Measurements from ENCODE around the gene SLC8B1.
A peak's percentile ranks its signal among the peaks of the same experiment; 100 is the strongest.

The SLC8B1 gene

GRCh38 chr12:113334786-113335539 lies at the start of gene SLC8B1:
Gene SLC8B1, minus strand, starts transcription at chr12:113335109. Its CDS starts 2,231 bp downstream, at chr12:113332878.
- FAIRE-seq (peak; percentile 44), DNase-seq (ENCODE audit: insufficient read length, low spot score) (peak; percentile 89)

GRCh38 chr12:113382206-113382605 lies 47.3 kb upstream of the SLC8B1 start:
- FAIRE-seq: no peak
- DNase-seq (ENCODE audit: insufficient read length, low spot score): no peak

DNA sequence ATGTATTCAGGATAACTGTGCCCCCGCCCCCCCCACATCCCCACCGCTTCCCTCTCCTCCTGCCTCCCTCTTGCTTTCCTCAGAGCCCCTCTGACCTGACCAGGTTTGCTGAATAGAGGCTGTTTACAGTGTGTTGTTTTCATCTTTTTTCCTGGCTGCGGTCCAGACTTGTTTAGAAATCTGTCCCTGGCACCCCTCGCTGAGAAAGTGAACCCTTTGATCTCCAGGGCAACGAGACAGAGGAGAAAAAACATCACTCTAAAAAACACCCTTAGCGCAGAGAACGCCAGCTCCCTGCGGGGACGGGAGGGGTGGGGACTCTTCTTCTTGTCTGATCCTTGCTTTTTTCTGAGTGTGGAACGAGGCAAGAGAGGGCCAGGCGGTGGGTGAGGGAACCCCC lies 46.3 kb upstream of the SLC8B1 start:
- no peak for DNase-seq (ENCODE audit: insufficient read length, low spot score)
- FAIRE-seq: no peak

DNA sequence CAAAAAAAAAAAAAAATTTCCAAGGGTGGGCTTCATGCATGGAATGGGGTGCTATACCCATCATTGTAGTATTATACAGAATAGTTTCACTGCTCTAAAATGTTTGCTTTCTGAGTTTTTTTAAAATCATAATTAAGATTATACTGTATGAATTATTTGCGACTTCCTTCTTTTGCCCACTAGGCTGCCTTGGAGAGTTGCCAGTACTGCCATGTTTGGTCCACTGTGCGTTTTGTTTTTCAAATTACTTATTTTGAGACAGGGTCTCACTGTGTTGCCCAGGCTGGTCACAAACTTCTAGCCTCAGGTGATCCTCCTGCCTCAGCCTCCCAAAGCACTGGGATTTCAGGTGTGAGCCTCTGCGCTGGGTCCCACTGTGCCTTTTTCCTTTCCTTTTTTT lies 43.4 kb upstream of the SLC8B1 start:
- no peak for DNase-seq (ENCODE audit: insufficient read length, low spot score)
- no peak for FAIRE-seq

GRCh38 chr12:113374823-113375428 lies 40.0 kb upstream of the SLC8B1 start:
- DNase-seq (ENCODE audit: insufficient read length, low spot score) (no peak), FAIRE-seq (no peak)

DNA sequence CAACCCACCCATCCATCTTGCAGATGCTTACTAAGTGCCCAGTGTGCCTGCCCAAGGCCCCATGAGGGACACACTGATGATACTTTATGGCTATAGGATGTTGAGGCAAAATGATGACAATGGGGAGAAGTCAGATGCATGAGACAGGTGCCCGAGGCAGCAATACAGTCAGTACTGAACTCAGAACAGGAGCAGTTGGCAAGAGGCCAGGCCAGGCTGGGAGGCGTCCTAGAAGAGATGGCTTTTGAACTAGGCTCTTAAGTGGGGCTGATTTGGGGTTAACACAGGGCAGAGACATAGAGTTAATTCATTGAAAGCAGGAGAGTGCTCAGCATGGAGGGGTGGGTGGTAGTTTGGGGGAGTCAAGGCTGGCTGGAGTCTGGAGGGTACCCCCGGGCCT lies 39.1 kb upstream of the SLC8B1 start:
- DNase-seq (ENCODE audit: insufficient read length, low spot score) (no peak), FAIRE-seq (no peak)

- no peak for DNase-seq (ENCODE audit: insufficient read length, low spot score)
- peak; percentile 83 for FAIRE-seq
Observed at GRCh38 chr12:113373440-113373839, 38.5 kb upstream of the SLC8B1 start.

- FAIRE-seq (no peak), DNase-seq (ENCODE audit: insufficient read length, low spot score) (no peak)
Observed at GRCh38 chr12:113372371-113372770, 37.5 kb upstream of the SLC8B1 start.

- DNase-seq (ENCODE audit: insufficient read length, low spot score): no peak
- no peak for FAIRE-seq
Observed at GRCh38 chr12:113371808-113372207, 36.9 kb upstream of the SLC8B1 start.

DNA sequence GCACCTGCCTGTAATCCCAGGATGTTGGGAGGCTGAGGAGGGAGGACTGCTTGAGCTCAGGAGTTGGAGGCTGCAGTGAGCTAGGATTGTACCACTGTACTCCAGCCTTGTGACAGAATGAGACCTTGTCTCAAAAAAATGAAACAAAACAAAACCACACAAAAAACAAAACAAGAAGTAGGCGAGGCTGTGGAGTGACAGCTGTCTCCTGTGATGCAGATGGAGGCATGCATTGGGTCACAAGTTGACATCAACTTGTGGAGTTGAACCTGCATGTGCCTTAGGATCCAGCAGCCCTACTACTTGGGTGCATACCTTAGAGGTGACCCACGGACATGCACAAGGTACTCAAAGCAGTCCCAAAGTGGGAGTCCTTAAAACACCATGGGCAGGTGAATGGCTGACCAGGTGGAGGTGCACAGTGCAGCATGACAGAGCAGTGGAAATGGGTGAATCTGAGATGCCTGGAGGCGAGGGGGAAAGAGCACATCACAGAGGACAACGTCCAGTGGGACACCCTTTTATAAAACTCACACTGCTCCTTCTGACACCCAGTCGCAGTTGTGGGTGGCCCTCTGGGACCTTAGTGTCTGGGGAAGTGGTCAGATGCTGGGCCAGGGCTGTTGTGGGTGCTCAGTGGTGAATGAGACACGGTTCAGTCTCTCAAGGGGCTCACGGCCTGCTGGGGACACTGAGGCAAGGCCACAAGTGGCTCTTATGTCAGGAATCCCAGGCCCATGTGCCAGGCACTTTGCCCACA lies 36.2 kb upstream of the SLC8B1 start:
- DNase-seq (ENCODE audit: insufficient read length, low spot score) (no peak), FAIRE-seq (no peak)

DNA sequence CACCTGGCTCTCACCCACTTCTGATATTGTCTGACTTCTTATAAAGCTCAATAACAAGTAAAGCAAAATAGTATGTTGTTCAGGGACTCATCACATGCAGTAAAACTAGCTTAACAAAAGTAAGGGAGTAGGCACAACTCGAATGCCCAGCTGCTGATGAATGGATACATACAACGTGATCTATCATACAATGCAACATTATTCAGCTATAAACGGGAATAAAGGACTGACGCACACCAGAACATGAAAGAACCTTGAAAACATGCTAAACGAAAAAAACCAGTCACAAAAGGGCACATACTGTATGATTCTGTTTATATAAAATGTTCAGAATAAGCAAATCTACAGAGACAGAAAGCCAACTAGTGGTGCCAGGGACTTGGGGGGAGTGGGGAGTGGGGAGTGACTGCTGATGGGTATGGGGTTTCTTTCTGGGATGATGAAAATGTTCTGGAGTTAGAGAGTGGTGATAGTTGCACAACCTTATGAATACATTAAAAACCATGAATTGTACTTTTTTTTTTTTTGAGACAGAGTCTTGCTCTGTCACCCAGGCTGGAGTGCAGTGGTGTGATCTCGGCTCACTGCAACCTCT lies 34.6 kb upstream of the SLC8B1 start:
- no peak for DNase-seq (ENCODE audit: insufficient read length, low spot score)
- FAIRE-seq: no peak

GRCh38 chr12:113368331-113368730 lies 33.4 kb upstream of the SLC8B1 start:
- FAIRE-seq (no peak), DNase-seq (ENCODE audit: insufficient read length, low spot score) (no peak)

GRCh38 chr12:113366827-113367226 lies 31.9 kb upstream of the SLC8B1 start:
- DNase-seq (ENCODE audit: insufficient read length, low spot score) (no peak), FAIRE-seq (no peak)

DNA sequence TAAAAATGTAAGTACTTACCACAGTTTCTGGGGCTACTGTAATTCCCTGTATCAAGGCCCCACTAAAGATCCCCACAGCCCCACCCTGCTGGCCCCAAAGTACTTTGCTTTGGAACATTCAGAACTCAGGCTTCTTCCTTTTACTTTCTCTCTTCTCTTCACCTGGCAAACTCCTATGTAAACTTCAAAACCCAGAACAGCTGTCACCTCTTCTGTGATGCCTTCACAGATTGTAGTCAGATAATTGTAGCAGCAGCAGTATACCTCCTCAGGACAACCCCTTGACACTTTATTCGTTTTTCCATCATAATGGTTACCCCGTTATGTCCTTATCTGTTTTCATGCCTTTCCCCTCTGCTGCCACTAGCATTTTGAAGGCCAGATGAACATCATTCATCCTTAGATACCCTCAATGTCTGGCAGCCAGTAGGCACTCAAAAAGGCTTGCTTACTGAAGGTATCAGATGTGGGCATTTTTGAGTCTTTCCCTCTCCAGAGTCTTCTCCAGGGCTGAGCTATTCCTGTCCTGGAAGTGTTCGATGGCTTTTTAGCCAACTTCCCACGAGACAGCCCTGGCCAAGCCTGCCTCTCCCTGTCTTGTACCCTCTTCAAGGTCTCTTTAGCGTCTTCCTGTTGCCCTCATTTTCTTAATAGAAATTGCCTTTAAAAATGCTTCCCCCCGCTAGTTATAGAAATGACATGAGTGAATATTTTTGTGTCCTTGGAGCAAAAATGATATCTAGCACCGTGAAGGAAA lies 30.9 kb upstream of the SLC8B1 start:
- no peak for FAIRE-seq
- DNase-seq (ENCODE audit: insufficient read length, low spot score): no peak

- no peak for DNase-seq (ENCODE audit: insufficient read length, low spot score)
- FAIRE-seq: no peak
Observed at GRCh38 chr12:113364698-113365097, 29.8 kb upstream of the SLC8B1 start.

- DNase-seq (ENCODE audit: insufficient read length, low spot score) (no peak), FAIRE-seq (no peak)
Observed at GRCh38 chr12:113361574-113362370, 26.9 kb upstream of the SLC8B1 start.

DNA sequence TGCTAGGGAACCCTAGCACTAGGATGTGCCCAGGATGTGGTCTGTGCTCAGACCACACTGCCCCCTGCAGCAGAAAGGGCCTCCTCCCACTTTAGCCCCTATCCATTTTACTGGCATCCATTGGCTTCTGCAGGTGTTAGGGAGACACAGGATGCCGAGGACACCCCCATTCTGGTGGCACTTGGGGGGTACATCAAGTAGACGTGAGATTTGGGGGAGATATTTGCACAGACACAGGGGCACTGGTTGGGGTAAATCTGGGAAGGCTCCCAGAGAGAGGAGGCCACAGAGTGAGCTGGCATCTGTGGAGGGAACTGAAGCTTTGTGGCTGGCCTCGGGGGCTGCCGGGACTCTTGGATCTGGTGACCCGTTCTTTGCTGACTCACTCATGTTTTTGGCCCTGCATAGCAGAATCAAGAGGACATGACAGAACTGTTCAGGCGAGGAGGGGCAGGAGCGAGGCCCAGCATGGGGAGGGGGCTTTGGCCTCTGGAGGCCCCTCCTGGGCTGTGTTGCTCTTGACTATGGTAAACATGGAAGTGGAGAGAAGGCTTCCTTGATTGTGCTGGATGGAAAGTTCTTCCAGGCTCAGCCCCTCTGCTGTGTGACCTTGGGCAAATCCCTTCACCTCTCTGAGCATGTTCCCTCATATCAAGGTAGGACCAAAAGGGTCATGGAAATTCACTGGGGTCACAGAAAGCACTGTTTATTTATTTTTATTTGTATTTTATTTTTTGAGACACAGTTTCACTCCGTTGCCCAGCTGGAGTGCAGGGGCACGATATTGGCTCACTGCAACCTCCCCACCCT lies 25.2 kb upstream of the SLC8B1 start:
- no peak for DNase-seq (ENCODE audit: insufficient read length, low spot score)
- no peak for FAIRE-seq

DNA sequence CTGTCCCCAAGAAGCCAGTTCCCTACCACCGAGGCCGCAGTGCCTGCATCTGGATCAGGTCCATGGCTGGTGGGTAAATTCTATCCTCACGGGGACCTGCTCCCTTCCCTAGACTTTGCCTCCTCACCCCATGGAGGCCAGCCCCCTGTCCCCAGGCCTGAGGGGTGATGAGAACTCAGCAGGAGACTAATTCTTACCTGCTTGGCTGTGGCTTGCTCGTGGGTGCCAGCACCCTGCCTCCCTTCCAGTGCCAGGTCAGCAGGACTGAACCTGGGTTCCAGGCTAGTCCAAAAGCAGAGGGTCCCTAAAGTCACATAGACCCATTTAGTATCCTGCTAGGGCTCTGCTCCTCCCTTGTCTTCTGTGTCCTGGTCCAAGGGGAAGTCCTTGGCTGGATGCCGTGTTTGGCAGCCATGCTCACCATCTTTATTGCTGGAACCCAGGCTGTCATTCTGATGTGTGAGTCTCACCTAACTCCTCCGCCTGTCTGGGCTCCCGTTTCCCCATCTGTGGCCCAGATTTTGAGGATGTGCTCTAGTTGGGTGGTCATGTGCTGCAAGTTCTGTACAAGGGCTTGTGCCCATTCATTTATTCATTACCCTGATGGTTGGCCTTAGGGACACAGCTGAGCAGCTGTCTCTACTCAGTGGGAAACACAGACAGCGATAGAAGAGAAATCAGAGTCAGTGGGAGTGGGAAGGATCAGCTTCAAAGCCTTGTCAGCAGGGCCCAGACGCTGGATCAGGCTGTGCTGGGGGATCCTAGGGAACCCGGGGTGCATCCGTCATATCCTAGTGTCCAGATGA lies 24.4 kb upstream of the SLC8B1 start:
- FAIRE-seq (no peak), DNase-seq (ENCODE audit: insufficient read length, low spot score) (no peak)

All from HTR-8/SVneo (cell line).